A673 (cell line): ENCODE measurements around the gene SKOR1.

Source experiments
- EZH2 ChIP-seq: fragments of 200-600 bp; sonication (generic); IDR thresholded peaks from 2 replicates; pipeline ENCODE4 v1.6.1; 2017; ENCODE audit warnings: borderline replicate concordance, low read depth, mild to moderate bottlenecking, mixed read lengths, antibody characterized with exemption, low read length; ENCODE audit not compliant: poor library complexity, severe bottlenecking
- TF ChIP-seq, protein P1 (sequence below): fragments of 300-800, 200-600 bp; sonication (generic); conservative IDR thresholded peaks from 2 replicates; pipeline ENCODE4 v1.5.1; 2017; ENCODE audit warnings: low read depth, mild to moderate bottlenecking, antibody characterized with exemption, low read length, moderate library complexity, mixed read lengths

DNA sequence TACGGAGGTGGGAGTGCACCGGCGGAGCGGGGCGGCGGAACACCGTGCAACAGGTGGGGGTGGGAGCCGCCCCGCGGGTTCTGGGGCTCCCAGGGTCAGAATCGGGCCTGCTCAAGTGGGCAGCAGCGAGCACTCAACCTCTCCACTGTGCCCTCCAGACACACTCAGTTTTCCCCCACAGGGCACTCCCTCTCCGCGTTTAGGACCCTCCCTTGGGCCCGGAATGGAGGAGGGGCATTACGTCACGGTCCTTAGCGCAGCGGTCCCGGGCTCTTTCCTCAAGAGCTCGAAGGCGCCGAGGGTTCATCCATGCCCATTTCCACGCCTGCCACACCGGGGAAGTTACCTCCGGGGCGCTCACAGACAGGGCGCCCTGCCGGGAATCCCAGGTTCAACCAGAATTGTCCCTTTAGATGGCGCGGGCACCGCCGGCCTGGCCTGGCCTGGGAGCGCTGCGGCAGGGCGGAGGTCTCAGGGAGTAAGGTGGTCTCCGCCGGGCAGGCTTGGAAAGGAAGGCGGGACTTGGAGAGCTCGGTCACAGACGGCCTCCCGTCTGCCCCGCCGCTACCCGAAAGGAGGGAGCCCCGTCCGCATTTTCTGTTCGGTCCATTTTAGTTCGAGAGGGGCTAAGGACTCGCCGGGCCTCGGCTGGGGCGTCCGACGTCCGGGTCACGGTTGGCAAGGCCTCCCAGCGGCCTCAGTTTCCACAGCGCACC, 9.4 kb downstream of the SKOR1 start:
- TF ChIP-seq, protein P1, sequence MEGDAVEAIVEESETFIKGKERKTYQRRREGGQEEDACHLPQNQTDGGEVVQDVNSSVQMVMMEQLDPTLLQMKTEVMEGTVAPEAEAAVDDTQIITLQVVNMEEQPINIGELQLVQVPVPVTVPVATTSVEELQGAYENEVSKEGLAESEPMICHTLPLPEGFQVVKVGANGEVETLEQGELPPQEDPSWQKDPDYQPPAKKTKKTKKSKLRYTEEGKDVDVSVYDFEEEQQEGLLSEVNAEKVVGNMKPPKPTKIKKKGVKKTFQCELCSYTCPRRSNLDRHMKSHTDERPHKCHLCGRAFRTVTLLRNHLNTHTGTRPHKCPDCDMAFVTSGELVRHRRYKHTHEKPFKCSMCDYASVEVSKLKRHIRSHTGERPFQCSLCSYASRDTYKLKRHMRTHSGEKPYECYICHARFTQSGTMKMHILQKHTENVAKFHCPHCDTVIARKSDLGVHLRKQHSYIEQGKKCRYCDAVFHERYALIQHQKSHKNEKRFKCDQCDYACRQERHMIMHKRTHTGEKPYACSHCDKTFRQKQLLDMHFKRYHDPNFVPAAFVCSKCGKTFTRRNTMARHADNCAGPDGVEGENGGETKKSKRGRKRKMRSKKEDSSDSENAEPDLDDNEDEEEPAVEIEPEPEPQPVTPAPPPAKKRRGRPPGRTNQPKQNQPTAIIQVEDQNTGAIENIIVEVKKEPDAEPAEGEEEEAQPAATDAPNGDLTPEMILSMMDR: no peak
- TF ChIP-seq EZH2: no peak
